ENCODE results near the gene CACNA1B.

GRCh38 chr9:137956688-137957385 lies 79.3 kb downstream of the CACNA1B start:
- TF ChIP-seq POLR2AphosphoS5 (IDR thresholded peaks at IDR 0.05) = no peak
- TF ChIP-seq POLR2A (IDR thresholded peaks at IDR 0.05; ENCODE audit: low read depth) = no peak

Measured in esophagus muscularis mucosa (tissue), 2 donors.